Gastrocnemius medialis (tissue), 4 donors: ENCODE measurements around the gene GPATCH8.

Experiments
- POLR2A ChIP-seq, 2 donors: fragments of 450-650 bp; IDR thresholded peaks; one replicate each; pipeline ENCODE4 v1.6.1; 2017; ENCODE audit warnings: antibody characterized with exemption in 2 of 2, mild to moderate bottlenecking in 2 of 2, moderate library complexity in 2 of 2
- TF ChIP-seq, protein P1 (sequence below), 5 experiments: fragments of 450-650 bp in 3 of 5; fragments of 200-600 bp in 2 of 5; sonication (generic) in 2 of 5; IDR thresholded peaks in 4 of 5; conservative IDR thresholded peaks in 1 of 5; 1 replicate in 4 of 5; 2 replicates in 1 of 5; pipeline ENCODE4 v1.5.1; 2016 to 2019; ENCODE audit warnings: antibody characterized with exemption in 5 of 5, mild to moderate bottlenecking in 3 of 5, moderate library complexity in 3 of 5

DNA sequence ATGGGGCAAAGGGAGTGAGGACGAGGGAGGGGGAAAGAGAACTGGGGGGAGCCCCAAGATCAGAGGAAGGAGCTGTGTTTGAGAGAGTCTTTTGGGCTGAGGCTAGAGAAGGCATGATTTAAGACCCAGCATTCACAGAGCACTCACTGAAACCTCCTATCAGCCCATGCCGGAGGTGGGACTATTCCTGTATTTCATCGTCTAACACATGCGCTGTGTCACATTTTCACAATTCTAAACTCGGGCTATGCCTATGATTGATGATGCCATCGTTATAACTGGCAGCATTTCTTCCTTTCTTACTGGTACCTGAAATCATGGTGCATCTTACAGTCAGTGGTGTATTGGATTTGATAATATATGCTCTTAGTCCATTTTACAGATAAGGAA, 143.1 kb downstream of the GPATCH8 start:
- TF ChIP-seq, protein P1, sequence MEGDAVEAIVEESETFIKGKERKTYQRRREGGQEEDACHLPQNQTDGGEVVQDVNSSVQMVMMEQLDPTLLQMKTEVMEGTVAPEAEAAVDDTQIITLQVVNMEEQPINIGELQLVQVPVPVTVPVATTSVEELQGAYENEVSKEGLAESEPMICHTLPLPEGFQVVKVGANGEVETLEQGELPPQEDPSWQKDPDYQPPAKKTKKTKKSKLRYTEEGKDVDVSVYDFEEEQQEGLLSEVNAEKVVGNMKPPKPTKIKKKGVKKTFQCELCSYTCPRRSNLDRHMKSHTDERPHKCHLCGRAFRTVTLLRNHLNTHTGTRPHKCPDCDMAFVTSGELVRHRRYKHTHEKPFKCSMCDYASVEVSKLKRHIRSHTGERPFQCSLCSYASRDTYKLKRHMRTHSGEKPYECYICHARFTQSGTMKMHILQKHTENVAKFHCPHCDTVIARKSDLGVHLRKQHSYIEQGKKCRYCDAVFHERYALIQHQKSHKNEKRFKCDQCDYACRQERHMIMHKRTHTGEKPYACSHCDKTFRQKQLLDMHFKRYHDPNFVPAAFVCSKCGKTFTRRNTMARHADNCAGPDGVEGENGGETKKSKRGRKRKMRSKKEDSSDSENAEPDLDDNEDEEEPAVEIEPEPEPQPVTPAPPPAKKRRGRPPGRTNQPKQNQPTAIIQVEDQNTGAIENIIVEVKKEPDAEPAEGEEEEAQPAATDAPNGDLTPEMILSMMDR (IDR thresholded peaks at IDR 0.05 in 4 of 5, conservative IDR thresholded peaks at IDR 0.05 in 1 of 5): no peak
- no peak for TF ChIP-seq POLR2A (IDR thresholded peaks at IDR 0.05)
